Keratinocyte (primary cell): Measurements from ENCODE around the gene PLD1. TPM values are rescaled to one million over a fixed set of nuclear protein-coding genes. Genes with fewer than 3 reads are reported as not detected.
A peak's percentile ranks its signal among the peaks of the same experiment; 100 is the strongest.

ENCODE experiments used
- DNase-seq: peaks from one replicate; pipeline ENCODE4 v3.0.0-alpha.2; 2011; ENCODE audit warnings: low read depth, missing footprints, low spot score
- FAIRE-seq: peaks from 2 replicates; lab custom pipeline; 2011; peaks lifted over from hg19 to GRCh38; lab: Jason Lieb, UNC
- H2AFZ ChIP-seq: 2 replicates; pipeline ENCODE4 v1.6.0; 2012; ENCODE audit warnings: low read length, control low read depth, inconsistent platforms; ENCODE audit not compliant: control insufficient read depth
- H3K27ac ChIP-seq: 2 replicates; pipeline ENCODE4 v1.5.1; 2011; ENCODE audit warnings: low read length; ENCODE audit not compliant: control insufficient read depth, insufficient read depth
- H3K27me3 ChIP-seq: 3 replicates; pipeline ENCODE4 v1.6.0; 2011; ENCODE audit warnings: low read length; ENCODE audit not compliant: control insufficient read depth, insufficient read depth; ENCODE audit errors: extremely low read depth
- H3K36me3 ChIP-seq, 2 experiments: 2 replicates in 1 of 2; 3 replicates in 1 of 2; pipeline ENCODE4 v1.5.1; 2011; ENCODE audit warnings: low read length in 2 of 2, mild to moderate bottlenecking in 1 of 2; ENCODE audit not compliant: control insufficient read depth in 2 of 2, insufficient read depth in 2 of 2; ENCODE audit errors: extremely low read depth in 1 of 2
- H3K4me1 ChIP-seq: 3 replicates; pipeline ENCODE4 v1.5.1; 2011; ENCODE audit warnings: low read length; ENCODE audit not compliant: control insufficient read depth, insufficient read depth; ENCODE audit errors: extremely low read depth
- H3K4me2 ChIP-seq: 3 replicates; pipeline ENCODE4 v1.6.0; 2011; ENCODE audit warnings: low read depth, low read length; ENCODE audit not compliant: control insufficient read depth, insufficient read depth; ENCODE audit errors: extremely low read depth
- H3K4me3 ChIP-seq, 3 experiments: fragments of 200-600 bp in 1 of 3; sonication (generic) in 1 of 3; 2 replicates in 2 of 3; 3 replicates in 1 of 3; pipeline ENCODE4 v1.5.1; 2011 to 2016; ENCODE audit warnings: low read length in 3 of 3, mild to moderate bottlenecking in 3 of 3, control low read depth in 2 of 3, inconsistent platforms in 1 of 3, low read depth in 1 of 3, mixed read lengths in 1 of 3, mixed run types in 1 of 3, moderate library complexity in 1 of 3; ENCODE audit not compliant: control insufficient read depth in 2 of 3, insufficient read depth in 2 of 3; ENCODE audit errors: extremely low read depth in 1 of 3
- H3K79me2 ChIP-seq: 2 replicates; pipeline ENCODE4 v1.6.0; 2012; ENCODE audit warnings: low read length; ENCODE audit not compliant: control insufficient read depth, insufficient read depth
- H3K9ac ChIP-seq: 3 replicates; pipeline ENCODE4 v1.6.0; 2011; ENCODE audit warnings: low read length; ENCODE audit not compliant: control insufficient read depth, insufficient read depth; ENCODE audit errors: extremely low read depth
- H3K9me1 ChIP-seq: 3 replicates; pipeline ENCODE4 v1.6.0; 2011; ENCODE audit warnings: low read length; ENCODE audit not compliant: control insufficient read depth, insufficient read depth; ENCODE audit errors: extremely low read depth
- H3K9me3 ChIP-seq: 2 replicates; pipeline ENCODE4 v1.5.1; 2012; ENCODE audit warnings: low read depth, low read length; ENCODE audit not compliant: control insufficient read depth
- H4K20me1 ChIP-seq: 3 replicates; pipeline ENCODE4 v1.6.0; 2011; ENCODE audit warnings: low read length; ENCODE audit not compliant: control insufficient read depth, insufficient read depth; ENCODE audit errors: extremely low read depth
- EZH2 ChIP-seq: IDR thresholded peaks from one replicate; pipeline ENCODE4 v1.6.1; 2012; ENCODE audit warnings: inconsistent platforms, mild to moderate bottlenecking, low read length, moderate library complexity
- dilution Hi-C: fragments of 300-500 bp; cut with MboI; formaldehyde crosslinking; loops from one replicate; pipeline ENCODE4 v1.7.0; 2020; ENCODE audit warnings: low sequenced_read_pairs; ENCODE audit not compliant: extremely low pct_ligation_motif_present
- polyA plus RNA-seq, 5 experiments: library from polyadenylated mRNA; depleted of rRNA in 3 of 5; stranded (reverse) in 3 of 5; stranded (forward) in 1 of 5; unstranded in 1 of 5; fragments of >200 nt; gene quantifications; 1 replicate in 1 of 5; 2 replicates in 3 of 5; 3 replicates in 1 of 5; pipeline versions ENCODE4 v1.2.1 to v1.2.3, GENCODE V29; 2011 to 2012; ENCODE audit warnings: missing spikeins in 2 of 5, low read depth in 1 of 5, low replicate concordance in 1 of 5
- TF ChIP-seq, protein P1 (sequence below), 3 experiments: IDR thresholded peaks in 1 of 3; conservative IDR thresholded peaks in 1 of 3; optimal IDR thresholded peaks in 1 of 3; 2 replicates in 2 of 3; 3 replicates in 1 of 3; pipeline versions ENCODE3 to v1.5.1; 2011; ENCODE audit warnings: low read length in 3 of 3, mild to moderate bottlenecking in 3 of 3, moderate library complexity in 2 of 3, control low read depth in 1 of 3, inconsistent platforms in 1 of 3; ENCODE audit not compliant: insufficient read depth in 2 of 3; ENCODE audit errors: extremely low read depth in 1 of 3

Gene PLD1
- polyA plus RNA-seq, 1 donor (not counting 4 experiments of a cell fraction or from before 2014, with no cell fraction given): 14.7 TPM

DNA sequence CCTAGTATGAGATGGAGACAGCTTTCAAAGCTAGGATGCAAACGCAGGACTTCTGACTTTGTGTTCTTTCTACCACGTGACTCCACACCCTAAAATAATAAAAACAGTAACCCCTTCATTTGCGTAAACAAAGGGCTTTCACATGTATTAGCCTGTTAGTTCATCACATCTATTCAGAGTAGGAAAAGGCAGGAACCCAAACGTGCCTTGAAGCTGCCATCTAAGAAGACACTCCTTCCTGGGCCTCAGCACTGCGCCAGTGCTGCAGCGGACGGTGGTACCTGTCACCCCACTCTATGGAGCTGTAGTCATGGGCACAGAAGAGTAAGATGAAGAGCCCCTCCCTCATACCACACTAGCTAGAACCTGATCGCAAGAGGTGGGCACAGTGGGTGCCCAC lies 34.3 kb downstream of the PLD1 start:
- Histone ChIP-seq H3K9me3 (no peaks in the 10 kb centered on the region), H3K9ac (no peak overlapping the region), H3K4me3 (no peak overlapping the region), H3K27ac (no peak overlapping the region), H3K79me2 (no peaks in the 10 kb centered on the region), H3K4me2 (no peak overlapping the region), H3K9me1 (no peaks in the 10 kb centered on the region), H3K4me1 (peaks cover 19% of the 10 kb centered on the region), H2AFZ (no peak overlapping the region), H4K20me1 (no peaks in the 10 kb centered on the region), H3K27me3 (no peaks in the 10 kb centered on the region), H3K36me3 (no peaks in the 10 kb centered on the region)
- FAIRE-seq (no peak), DNase-seq (no peak)
- no peak for TF ChIP-seq EZH2
- TF ChIP-seq, protein P1, sequence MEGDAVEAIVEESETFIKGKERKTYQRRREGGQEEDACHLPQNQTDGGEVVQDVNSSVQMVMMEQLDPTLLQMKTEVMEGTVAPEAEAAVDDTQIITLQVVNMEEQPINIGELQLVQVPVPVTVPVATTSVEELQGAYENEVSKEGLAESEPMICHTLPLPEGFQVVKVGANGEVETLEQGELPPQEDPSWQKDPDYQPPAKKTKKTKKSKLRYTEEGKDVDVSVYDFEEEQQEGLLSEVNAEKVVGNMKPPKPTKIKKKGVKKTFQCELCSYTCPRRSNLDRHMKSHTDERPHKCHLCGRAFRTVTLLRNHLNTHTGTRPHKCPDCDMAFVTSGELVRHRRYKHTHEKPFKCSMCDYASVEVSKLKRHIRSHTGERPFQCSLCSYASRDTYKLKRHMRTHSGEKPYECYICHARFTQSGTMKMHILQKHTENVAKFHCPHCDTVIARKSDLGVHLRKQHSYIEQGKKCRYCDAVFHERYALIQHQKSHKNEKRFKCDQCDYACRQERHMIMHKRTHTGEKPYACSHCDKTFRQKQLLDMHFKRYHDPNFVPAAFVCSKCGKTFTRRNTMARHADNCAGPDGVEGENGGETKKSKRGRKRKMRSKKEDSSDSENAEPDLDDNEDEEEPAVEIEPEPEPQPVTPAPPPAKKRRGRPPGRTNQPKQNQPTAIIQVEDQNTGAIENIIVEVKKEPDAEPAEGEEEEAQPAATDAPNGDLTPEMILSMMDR (optimal IDR thresholded peaks at IDR 0.05 in 1 of 3, IDR thresholded peaks at IDR 0.05 in 1 of 3, conservative IDR thresholded peaks at IDR 0.05 in 1 of 3; ENCODE audit: extremely low read depth in 1 of 3, insufficient read depth in 2 of 3, low read length in 3 of 3): no peak
- dilution Hi-C loops: no loop called here

DNA sequence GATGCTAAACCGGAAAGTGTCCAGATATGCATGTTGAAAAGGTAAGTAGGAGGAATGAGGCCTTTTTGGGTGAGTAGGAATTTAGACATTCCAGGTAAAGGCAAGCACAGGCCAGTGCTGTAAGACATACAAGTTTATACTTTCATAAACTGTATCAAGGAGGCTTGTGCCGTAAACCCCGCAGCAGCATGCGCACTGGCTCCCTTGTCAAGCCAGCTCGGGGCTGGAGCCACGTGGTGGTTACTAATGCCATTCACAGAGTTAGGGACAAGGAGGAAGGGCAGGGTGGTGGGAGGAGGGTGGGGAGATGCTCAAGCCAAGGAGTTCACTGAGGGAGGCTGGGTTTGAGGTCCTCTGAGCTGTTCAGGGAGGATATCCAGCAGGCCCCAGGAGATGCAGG lies 35.8 kb downstream of the PLD1 start:
- Histone ChIP-seq H3K4me2 (no peak overlapping the region), H2AFZ (peak overlapping the region; percentile 47), H3K9me3 (no peaks in the 10 kb centered on the region), H3K9me1 (no peaks in the 10 kb centered on the region), H3K27me3 (no peaks in the 10 kb centered on the region), H3K4me1 (peaks cover 19% of the 10 kb centered on the region), H4K20me1 (no peaks in the 10 kb centered on the region), H3K9ac (no peak overlapping the region), H3K79me2 (no peaks in the 10 kb centered on the region), H3K4me3 (no peak overlapping the region), H3K36me3 (no peaks in the 10 kb centered on the region), H3K27ac (no peak overlapping the region)
- dilution Hi-C loops: no loop called here
- TF ChIP-seq, protein P1 (optimal IDR thresholded peaks at IDR 0.05 in 1 of 3, IDR thresholded peaks at IDR 0.05 in 1 of 3, conservative IDR thresholded peaks at IDR 0.05 in 1 of 3; ENCODE audit: extremely low read depth in 1 of 3, insufficient read depth in 2 of 3, low read length in 3 of 3): no peak
- no peak for TF ChIP-seq EZH2
- FAIRE-seq: no peak
- no peak for DNase-seq
